Measurements from ENCODE around the gene GOLGA6L7.
"Not testable (repeated sequence)": the region's sequence is repeated elsewhere in the genome, so short reads cannot be mapped to it uniquely, and the experiment has no call there.

- TF ChIP-seq CTCF (IDR thresholded peaks at IDR 0.05; ENCODE audit: extremely low read depth in 1 of 2, insufficient read depth in 1 of 2, low read depth in 1 of 2, low read length in 2 of 2); POLR2AphosphoS5 (IDR thresholded peaks at IDR 0.05; ENCODE audit: insufficient read depth, low read depth, low read length); POLR2A (IDR thresholded peaks at IDR 0.05; ENCODE audit: low read depth, low read length); EZH2 (IDR thresholded peaks at IDR 0.05; ENCODE audit: borderline replicate concordance, low read depth, low read length, severe bottlenecking); GATA2 (IDR thresholded peaks at IDR 0.05; ENCODE audit: insufficient read depth, insufficient read length, low read depth, low read length); FOS (IDR thresholded peaks at IDR 0.05; ENCODE audit: borderline replicate concordance, insufficient read depth, low read length): not testable (repeated sequence)
- TF ChIP-seq, protein P1, sequence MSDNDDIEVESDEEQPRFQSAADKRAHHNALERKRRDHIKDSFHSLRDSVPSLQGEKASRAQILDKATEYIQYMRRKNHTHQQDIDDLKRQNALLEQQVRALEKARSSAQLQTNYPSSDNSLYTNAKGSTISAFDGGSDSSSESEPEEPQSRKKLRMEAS (IDR thresholded peaks at IDR 0.05; ENCODE audit: insufficient read depth, insufficient read length) = not testable (repeated sequence)
Observed at GRCh38 chr15:28849271-28849670, 827 bp upstream of the GOLGA6L7 start.
